ENCODE results near the gene FAM118A. TPM values are rescaled to one million over a fixed set of nuclear protein-coding genes. Genes with fewer than 3 reads are reported as not detected.

Gene FAM118A
- total and polyA plus RNA-seq, 2 of the 8 experiments (the other 6 are each of a cell fraction or from before 2014, with no cell fraction given) = 8.5 to 18.6 TPM

- Histone ChIP-seq H3K4ac (replicated peaks; ENCODE audit: insufficient read length, low read depth, low read length) (no peak overlapping the region), H2BK20ac (ENCODE audit: low read length) (no peak overlapping the region), H4K8ac (ENCODE audit: extremely low read depth, insufficient read depth, low read length) (no peak overlapping the region; the same call in 1 of the 2 replicates), H3K4me3 (ENCODE audit: extremely low read depth in 1 of 4, insufficient read depth in 2 of 4, low read depth in 3 of 4, low read length in 4 of 4) (no peak overlapping the region), H2BK120ac (replicated peaks; ENCODE audit: low read depth, low read length) (no peak overlapping the region), H4K20me1 (replicated peaks in 1 of 2; ENCODE audit: control insufficient read depth in 1 of 2, insufficient read depth in 2 of 2, low read length in 2 of 2) (no peaks in the 10 kb centered on the region), H2AK5ac (ENCODE audit: low read depth, low read length) (no peak overlapping the region), H3K14ac (ENCODE audit: insufficient read length) (no peak overlapping the region), H4K91ac (replicated peaks; ENCODE audit: insufficient read length, low read length) (no peak overlapping the region), H2AFZ (ENCODE audit: low read length) (no peak overlapping the region), H3K9me3 (ENCODE audit: insufficient read depth in 2 of 2, low read depth in 1 of 2, low read length in 1 of 2) (0 out of 4 replicates have a peak, but pooled peaks cover 0 to 2% of the 10 kb centered on the region in 2 experiments), H4K5ac (ENCODE audit: insufficient read length, low read depth, low read length) (no peak overlapping the region), H3K27ac (ENCODE audit: low read depth, low read length) (no peak overlapping the region), H3K9ac (replicated peaks in 1 of 4; ENCODE audit: extremely low read depth in 1 of 4, low read depth in 3 of 4, low read length in 3 of 4) (no peak overlapping the region), H2BK5ac (ENCODE audit: low read depth, low read length) (no peak overlapping the region), H3K4me2 (ENCODE audit: insufficient read depth in 1 of 2, low read depth in 2 of 2, low read length in 2 of 2) (no peak overlapping the region), H3K23ac (ENCODE audit: insufficient read length) (no peak overlapping the region), H3K79me2 (ENCODE audit: control insufficient read depth in 1 of 2, insufficient read depth in 2 of 2, low read length in 2 of 2) (no peaks in the 10 kb centered on the region), H2BK12ac (ENCODE audit: low read depth, low read length) (no peak overlapping the region), H3K79me1 (ENCODE audit: low read depth, low read length) (no peaks in the 10 kb centered on the region), H2BK15ac (ENCODE audit: low read length) (no peak overlapping the region), H3K56ac (replicated peaks; ENCODE audit: insufficient read length, low read depth, low read length) (no peak overlapping the region), H3K36me3 (ENCODE audit: control insufficient read depth in 2 of 4, insufficient read depth in 4 of 4, low read length in 3 of 4) (no peaks in the 10 kb centered on the region), H3K27me3 (replicated peaks in 1 of 4; ENCODE audit: control insufficient read depth in 3 of 4, extremely low read depth in 1 of 4, insufficient read depth in 3 of 4, low read length in 3 of 4) (peaks cover 0 to 12% (median 7%) of the 10 kb centered on the region in 4 experiments; a peak in 4 of 7 replicates), H3K18ac (ENCODE audit: extremely low read depth, low read length) (no peak overlapping the region), H3K4me1 (replicated peaks in 1 of 4; ENCODE audit: control insufficient read depth in 3 of 4, insufficient read depth in 4 of 4, low read length in 3 of 4) (peaks cover 0 to 4% (median under 1%) of the 10 kb centered on the region in 4 experiments; a peak in 2 of 7 replicates), H3K23me2 (ENCODE audit: low read depth, low read length) (no peaks in the 10 kb centered on the region)
- FAIRE-seq = no peak
- 67% methylated on average over 13 of the region's 13 CpGs; no CpG with 5 or more reads in 1 of the 2 experiments for WGBS, 2 experiments (ENCODE audit: extremely low coverage in 1 of 2, insufficient coverage in 1 of 2, insufficient read length in 1 of 2, insufficient replicate concordance in 2 of 2, low coverage in 1 of 2, low lambda C conversion rate in 2 of 2, missing lambda C conversion rate in 1 of 2)
- ChIA-PET CTCF (ENCODE audit: partially characterized antibody) (interaction anchor here (0.6 to 2.8 kb wide), 16 partner anchors 10 to 338 kb away, joined by 3 to 10 read pairs (median 3); no protein-coding TSS in a partner anchor), POLR2A (ENCODE audit: partially characterized antibody) (interaction anchor here (1.2 kb wide), 1 partner anchor 17 kb away, joined by 5 read pairs; no protein-coding TSS in a partner anchor)
- DNase-seq (ENCODE audit: low read depth in 1 of 2, low spot score in 2 of 2) = no peak
- TF ChIP-seq CTCF (IDR thresholded peaks at IDR 0.05; ENCODE audit: control extremely low read depth in 1 of 3, insufficient read depth in 1 of 3, low read depth in 1 of 3, low read length in 3 of 3) (no peak), SP2 (IDR thresholded peaks at IDR 0.05; ENCODE audit: low read length) (no peak), JUND (IDR thresholded peaks at IDR 0.05; ENCODE audit: low read length) (no peak), SIX5 (IDR thresholded peaks at IDR 0.05; ENCODE audit: low read depth, low read length) (no peak), CEBPB (IDR thresholded peaks at IDR 0.05; ENCODE audit: low read depth, low read length) (no peak), POU5F1 (IDR thresholded peaks at IDR 0.05; ENCODE audit: low read depth, low read length) (no peak), BCL11A (IDR thresholded peaks at IDR 0.05; ENCODE audit: low read depth in 2 of 2, low read length in 2 of 2) (no peak), TEAD4 (IDR thresholded peaks at IDR 0.05; ENCODE audit: low read depth, low read length) (no peak), RBBP5 (IDR thresholded peaks at IDR 0.05; ENCODE audit: borderline replicate concordance, low read depth, low read length) (no peak), JUN (IDR thresholded peaks at IDR 0.05; ENCODE audit: low read depth, low read length) (no peak)
Observed at GRCh38 chr22:45262195-45262930, 47.4 kb upstream of the FAM118A start.
